A549 (cell line): ENCODE measurements around the gene TP53TG5.

ENCODE experiments used
- CBX2 ChIP-seq: fragments of 200-600 bp; sonication (generic); IDR thresholded peaks from 2 replicates; pipeline ENCODE4 v1.6.1; 2016; ENCODE audit warnings: low read depth, mild to moderate bottlenecking, borderline replicate concordance
- CEBPB ChIP-seq, 2 experiments: fragments of >200 bp in 1 of 2; sonication (Bioruptor Twin) in 1 of 2; formaldehyde crosslinking in 1 of 2; IDR thresholded peaks; 2 replicates each; pipeline ENCODE4 v1.6.1; 2012 to 2016
- CHD4 ChIP-seq: fragments of 200-600 bp; sonication (generic); IDR thresholded peaks from 2 replicates; pipeline ENCODE4 v1.6.1; 2016; ENCODE audit warnings: antibody characterized with exemption, mild to moderate bottlenecking, borderline replicate concordance
- EHF ChIP-seq: fragments of 250-450 bp; sonication (Bioruptor Pico); IDR thresholded peaks from 2 replicates; pipeline ENCODE4 v1.5.0; 2020; ENCODE audit warnings: mild to moderate bottlenecking
- EP300 ChIP-seq, 2 experiments: fragments of >200 bp; sonication (Bioruptor Twin); formaldehyde crosslinking; IDR thresholded peaks; 2 replicates in 1 of 2; 3 replicates in 1 of 2; pipeline ENCODE4 v1.6.1; 2016 to 2017
- MAX ChIP-seq: IDR thresholded peaks from 2 replicates; pipeline ENCODE4 v1.6.1; 2012
- POLR2A ChIP-seq: IDR thresholded peaks from 2 replicates; pipeline ENCODE4 v1.6.1; 2012; ENCODE audit warnings: mild to moderate bottlenecking, low read length
- POLR2AphosphoS2 ChIP-seq: conservative IDR thresholded peaks from 2 replicates; pipeline ENCODE4 v1.6.1; 2012; ENCODE audit warnings: low read length, improper control_type of control experiment, inconsistent platforms
- RCOR1 ChIP-seq: fragments of 150-350 bp; IDR thresholded peaks from 2 replicates; pipeline ENCODE4 v1.6.1; 2014; ENCODE audit warnings: antibody characterized with exemption, low read length, low read depth
- RNF2 ChIP-seq: fragments of 200-600 bp; sonication (generic); IDR thresholded peaks from 2 replicates; pipeline ENCODE4 v1.6.1; 2016; ENCODE audit warnings: low read depth, mild to moderate bottlenecking, antibody characterized with exemption, moderate library complexity, borderline replicate concordance
- TF ChIP-seq, protein P1 (sequence below): fragments of >200 bp; sonication (Bioruptor Twin); formaldehyde crosslinking; IDR thresholded peaks from 3 replicates; pipeline ENCODE4 v1.5.1; 2016

DNA sequence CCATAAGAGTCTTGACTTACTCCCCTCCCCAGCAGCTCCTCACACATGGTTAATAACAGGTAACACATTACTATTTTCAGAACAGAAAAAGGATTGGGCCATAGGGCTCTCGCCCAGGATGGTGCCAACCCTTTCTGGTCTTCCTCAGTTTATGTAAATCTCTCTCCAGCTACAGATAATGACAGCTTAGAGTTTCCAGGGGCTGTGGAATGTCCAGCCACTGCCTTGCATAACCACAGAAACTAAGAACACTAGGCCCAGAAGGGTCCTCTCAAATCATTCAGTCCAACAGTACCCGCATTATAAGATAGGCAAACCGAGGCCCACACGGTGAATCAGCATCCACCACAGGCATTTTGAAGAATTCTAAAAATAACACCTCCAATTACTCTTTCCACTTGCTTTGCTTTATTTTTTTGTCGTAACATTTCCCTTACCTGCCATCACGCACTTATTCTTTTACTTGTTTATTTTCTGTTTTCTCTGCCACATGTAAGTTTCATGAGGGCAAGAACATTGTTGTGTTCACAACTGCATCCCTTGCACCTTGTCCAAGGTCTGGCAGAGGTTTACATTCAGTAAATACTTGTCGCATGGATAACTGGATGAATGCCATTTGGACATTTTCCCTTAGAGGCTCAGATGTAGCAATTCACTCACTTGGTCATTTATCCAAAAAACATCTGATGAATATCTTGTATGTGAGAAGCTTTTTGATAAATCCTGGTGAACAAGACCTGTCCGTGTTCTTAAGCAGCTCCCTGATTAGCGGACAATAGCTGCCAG lies 23.5 kb downstream of the TP53TG5 start:
- TF ChIP-seq EP300 (IDR thresholded peaks at IDR 0.05) (no peak), CHD4 (no peak), POLR2A (no peak), CEBPB (IDR thresholded peaks at IDR 0.05) (no peak), CBX2 (no peak), EHF (CRISPR knock-in tag) (no peak), RNF2 (no peak), MAX (no peak), POLR2AphosphoS2 (no peak), RCOR1 (no peak)
- TF ChIP-seq, protein P1, sequence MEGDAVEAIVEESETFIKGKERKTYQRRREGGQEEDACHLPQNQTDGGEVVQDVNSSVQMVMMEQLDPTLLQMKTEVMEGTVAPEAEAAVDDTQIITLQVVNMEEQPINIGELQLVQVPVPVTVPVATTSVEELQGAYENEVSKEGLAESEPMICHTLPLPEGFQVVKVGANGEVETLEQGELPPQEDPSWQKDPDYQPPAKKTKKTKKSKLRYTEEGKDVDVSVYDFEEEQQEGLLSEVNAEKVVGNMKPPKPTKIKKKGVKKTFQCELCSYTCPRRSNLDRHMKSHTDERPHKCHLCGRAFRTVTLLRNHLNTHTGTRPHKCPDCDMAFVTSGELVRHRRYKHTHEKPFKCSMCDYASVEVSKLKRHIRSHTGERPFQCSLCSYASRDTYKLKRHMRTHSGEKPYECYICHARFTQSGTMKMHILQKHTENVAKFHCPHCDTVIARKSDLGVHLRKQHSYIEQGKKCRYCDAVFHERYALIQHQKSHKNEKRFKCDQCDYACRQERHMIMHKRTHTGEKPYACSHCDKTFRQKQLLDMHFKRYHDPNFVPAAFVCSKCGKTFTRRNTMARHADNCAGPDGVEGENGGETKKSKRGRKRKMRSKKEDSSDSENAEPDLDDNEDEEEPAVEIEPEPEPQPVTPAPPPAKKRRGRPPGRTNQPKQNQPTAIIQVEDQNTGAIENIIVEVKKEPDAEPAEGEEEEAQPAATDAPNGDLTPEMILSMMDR: no peak
